NCI-H2196 treated with DMSO at 0.1 percent for 48 hours (cell line): ENCODE results near the gene GLOD4.
A peak's percentile ranks its signal among the peaks of the same experiment; 100 is the strongest.
"Not testable (repeated sequence)": the region's sequence is repeated elsewhere in the genome, so short reads cannot be mapped to it uniquely, and the experiment has no call there.

ENCODE experiments used
- DNase-seq: peaks from one replicate; lab custom pipeline; 2025; ENCODE audit not compliant: unreplicated experiment; lab: John Stamatoyannopoulos, UW

GLOD4 gene

DNA sequence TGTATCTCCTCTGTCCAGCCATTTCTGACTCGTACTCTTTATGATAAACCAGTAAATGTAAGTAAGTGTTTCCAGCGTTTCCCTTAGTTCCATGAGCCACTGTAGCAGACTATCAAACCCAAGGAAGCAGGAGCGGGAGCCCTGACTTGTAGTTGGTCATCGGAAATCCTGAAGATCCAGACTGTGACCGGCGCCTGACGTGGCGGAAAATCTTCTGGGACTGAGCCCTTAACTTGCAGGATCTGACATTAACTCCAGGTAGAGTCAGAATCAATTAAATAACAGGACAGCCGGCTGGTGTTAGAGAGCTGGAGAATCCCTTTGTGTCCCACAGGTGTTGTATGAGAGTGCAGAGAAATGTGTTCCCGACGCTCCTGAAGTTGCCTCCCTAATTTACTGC is 4.0 kb downstream of the GLOD4 start:
- no peak for DNase-seq

- DNase-seq: no peak
Observed at GRCh38 chr17:774313-774584, 7.8 kb downstream of the GLOD4 start.

DNA sequence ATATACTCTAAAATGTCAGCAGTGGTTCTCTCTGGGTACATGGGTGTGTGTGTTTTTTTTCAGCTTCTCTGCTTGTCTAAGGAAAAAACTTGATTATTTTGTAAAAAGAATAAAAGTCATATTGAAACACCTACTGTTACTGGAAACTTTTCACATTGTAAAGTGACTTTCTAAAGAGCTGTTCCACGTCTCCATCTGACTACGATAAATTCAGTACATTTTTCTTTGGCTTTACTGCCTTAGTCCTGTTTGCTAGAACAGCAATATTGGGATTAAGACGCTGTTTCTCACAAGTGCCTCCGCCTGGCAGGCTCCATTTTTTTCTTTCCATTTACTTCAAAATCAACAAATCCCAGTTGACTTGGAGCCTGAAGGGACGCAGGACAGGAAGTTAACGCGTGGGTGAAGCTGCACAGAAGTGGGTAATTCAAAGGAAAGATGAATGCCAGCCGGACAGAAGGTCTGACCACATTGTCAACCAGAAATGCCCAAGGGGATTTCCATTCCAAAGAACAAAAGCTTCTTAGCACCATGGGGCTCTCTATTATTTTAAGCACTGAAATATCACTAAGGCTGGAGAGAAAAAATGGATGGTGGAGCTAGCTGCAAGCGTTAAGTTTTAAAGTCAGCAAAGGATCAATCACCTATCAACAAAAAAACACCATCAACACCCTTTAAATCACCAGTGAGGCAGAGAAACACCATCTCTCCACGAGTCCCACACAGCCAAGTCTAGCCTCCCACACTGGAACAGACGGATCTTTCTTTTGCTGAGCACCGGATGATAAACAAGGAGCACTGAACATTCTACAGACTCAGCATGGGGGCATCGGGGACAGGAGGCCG is 8.4 kb downstream of the GLOD4 start:
- DNase-seq: no peak

- DNase-seq: no peak
Observed at GRCh38 chr17:773016-773415, 9.1 kb downstream of the GLOD4 start.

- DNase-seq: no peak
Observed at GRCh38 chr17:767076-767475, 15.0 kb downstream of the GLOD4 start.

DNA sequence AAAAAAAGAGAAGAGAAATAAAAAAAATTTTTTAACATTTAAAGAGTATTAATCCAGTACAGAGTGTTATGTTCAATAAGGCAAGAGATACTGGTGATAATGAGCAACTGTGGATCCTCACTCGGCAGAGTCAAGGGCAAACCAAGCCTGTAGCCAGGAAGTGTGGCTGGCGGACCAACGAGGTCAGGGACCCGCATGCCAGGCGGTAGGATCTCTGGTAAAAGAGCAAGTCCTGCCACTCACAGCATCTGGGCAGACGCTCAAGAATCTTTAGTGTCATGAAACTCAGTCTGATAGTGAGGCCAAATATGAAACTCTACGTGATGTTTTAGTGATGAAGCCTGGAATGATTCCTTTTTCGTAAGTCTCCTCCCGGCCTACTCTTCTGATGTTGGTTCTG is 21.7 kb downstream of the GLOD4 start:
- DNase-seq: no peak

GRCh38 chr17:759964-760363 is 22.1 kb downstream of the GLOD4 start:
- DNase-seq: no peak

- not testable (repeated sequence) for DNase-seq
Observed at GRCh38 chr17:756010-756567, 26.0 kb downstream of the GLOD4 start.

GRCh38 chr17:755319-755961 is 26.6 kb downstream of the GLOD4 start:
- not testable (repeated sequence) for DNase-seq

GRCh38 chr17:753418-753817 is 28.7 kb downstream of the GLOD4 start:
- no peak for DNase-seq

GRCh38 chr17:752620-753219 is 29.4 kb downstream of the GLOD4 start:
- peak; percentile 0 for DNase-seq

DNA sequence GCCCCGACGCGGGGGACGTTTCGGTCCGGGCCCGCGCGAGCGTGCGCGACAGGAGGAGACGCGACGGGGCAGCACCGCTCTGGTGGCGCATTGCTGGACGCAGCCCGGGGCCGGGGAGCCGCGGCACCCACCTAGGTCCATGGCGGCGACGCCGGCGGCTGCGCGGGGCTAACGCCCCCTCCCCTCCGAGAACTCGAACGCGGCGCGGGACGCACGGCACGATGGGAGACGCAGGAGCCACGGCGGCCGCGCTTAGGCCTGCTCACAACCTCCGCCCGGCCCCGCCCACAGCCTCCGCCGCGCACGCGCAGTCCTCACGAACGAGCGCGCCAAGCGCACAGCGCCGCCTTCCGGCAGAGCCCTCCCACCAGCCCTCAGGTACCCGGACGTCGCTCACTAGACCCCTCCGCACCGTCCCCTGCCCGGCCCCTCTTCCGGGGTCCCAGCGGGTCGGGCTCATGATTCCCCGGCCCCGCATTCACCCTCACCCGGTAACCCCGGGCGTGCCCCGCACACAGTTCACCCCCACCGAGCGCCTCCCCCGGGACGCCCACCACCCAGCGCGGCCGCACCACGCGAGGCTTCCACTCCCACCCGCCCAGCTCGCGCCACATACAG is 30.0 kb downstream of the GLOD4 start, which contains the start of gene GEMIN4:
Gene GEMIN4 (minus strand): TSS at position 263 of the 618 bp plus-strand sequence. CDS start 122 bp downstream, at position 141.
- DNase-seq: peak; percentile 28

- DNase-seq: no peak
Observed at GRCh38 chr17:751269-752001, 30.6 kb downstream of the GLOD4 start.

- no peak for DNase-seq
Observed at GRCh38 chr17:750431-751037, 31.5 kb downstream of the GLOD4 start.

- DNase-seq: not testable (repeated sequence)
Observed at GRCh38 chr17:749359-749758, 32.7 kb downstream of the GLOD4 start.

GRCh38 chr17:748604-749003 is 33.5 kb downstream of the GLOD4 start:
- DNase-seq: not testable (repeated sequence)

DNA sequence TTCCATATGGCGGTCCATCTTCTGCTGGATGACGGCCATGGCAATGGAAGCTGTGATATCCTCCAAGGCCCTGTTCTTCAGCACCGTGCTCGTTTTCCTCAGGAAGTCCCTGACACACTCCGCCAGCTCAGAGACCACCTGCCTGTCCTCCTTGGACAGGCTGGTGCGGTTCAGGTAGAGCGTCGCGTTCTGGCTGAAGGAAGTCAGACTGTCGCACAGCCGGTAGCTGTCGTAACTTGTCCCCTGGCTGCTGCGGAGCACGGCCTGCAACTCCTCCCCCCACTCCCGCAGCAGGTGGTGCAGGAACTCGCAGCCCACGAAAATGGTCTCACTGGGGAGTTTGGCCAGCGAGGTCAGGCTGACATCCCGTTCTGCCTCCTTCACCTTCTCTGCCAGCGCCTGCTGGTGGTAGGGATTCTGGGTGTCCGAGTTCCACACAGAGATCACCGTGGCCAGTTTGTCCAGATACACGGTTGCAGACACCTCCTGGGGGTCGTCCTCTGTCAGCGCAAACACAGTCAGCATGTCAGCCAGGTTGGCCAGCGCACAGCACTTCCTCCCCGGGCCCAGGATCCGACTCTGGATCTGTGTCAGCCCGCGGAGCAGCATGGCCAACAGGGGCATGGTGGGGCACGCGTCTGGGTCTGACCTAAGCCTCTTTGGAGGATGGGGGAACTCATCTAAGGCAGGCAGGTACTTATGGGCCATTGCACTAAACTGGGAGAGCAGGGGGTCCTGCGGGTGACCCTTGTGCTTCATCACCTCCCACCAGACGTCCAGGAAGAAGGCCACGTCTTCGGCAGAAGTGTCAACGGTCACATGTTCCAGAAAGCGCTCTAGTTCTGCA is 35.1 kb downstream of the GLOD4 start:
- no peak for DNase-seq

DNA sequence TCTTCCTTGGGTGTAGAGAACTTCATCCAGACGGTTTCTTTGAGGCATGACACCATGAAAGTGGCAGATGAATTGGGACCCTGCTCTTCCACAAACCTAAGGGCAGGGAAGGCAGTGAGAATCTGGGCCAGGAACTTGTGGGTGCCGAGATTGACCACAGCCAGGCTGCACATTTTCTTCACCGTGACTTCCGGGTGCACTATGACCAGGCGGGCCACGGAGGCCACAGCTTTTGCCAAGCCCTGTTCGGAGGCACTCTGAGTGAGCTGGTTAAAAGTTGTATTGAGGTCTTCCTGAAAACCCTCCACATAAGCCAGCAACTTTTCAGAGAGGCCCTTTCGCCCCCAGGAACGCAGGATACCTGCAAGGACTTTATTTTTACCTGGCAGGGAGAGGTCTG is 35.9 kb downstream of the GLOD4 start:
- no peak for DNase-seq

- DNase-seq: no peak
Observed at GRCh38 chr17:745406-745805, 36.7 kb downstream of the GLOD4 start.
